Neuronal stem cell (in vitro differentiated cells): ENCODE measurements around the gene CARMIL1.
A peak's percentile ranks its signal among the peaks of the same experiment; 100 is the strongest.

Experiments used
- DNase-seq: peaks from one replicate; pipeline ENCODE4 v3.0.0-alpha.2; 2013; ENCODE audit warnings: low spot score
- H2AFZ ChIP-seq: one replicate; pipeline ENCODE4 v1.6.1; 2013; ENCODE audit warnings: mild to moderate bottlenecking, low read length, inconsistent platforms
- H2AK5ac ChIP-seq: 2 replicates; pipeline ENCODE4 v1.6.1; 2013; ENCODE audit warnings: low read depth, mild to moderate bottlenecking, inconsistent platforms, low read length, moderate library complexity, mixed read lengths
- H2BK120ac ChIP-seq: 2 replicates; pipeline ENCODE4 v1.6.1; 2013; ENCODE audit warnings: low read depth, mild to moderate bottlenecking, inconsistent platforms, low read length, moderate library complexity, mixed read lengths
- H2BK12ac ChIP-seq: one replicate; pipeline ENCODE4 v1.6.1; 2013; ENCODE audit warnings: low read length, inconsistent platforms
- H2BK15ac ChIP-seq: 2 replicates; pipeline ENCODE4 v1.6.1; 2013; ENCODE audit warnings: mild to moderate bottlenecking, low read length, inconsistent platforms, mixed read lengths
- H2BK5ac ChIP-seq: one replicate; pipeline ENCODE4 v1.6.1; 2013; ENCODE audit warnings: inconsistent platforms, mild to moderate bottlenecking, low read length, moderate library complexity
- H3K14ac ChIP-seq: one replicate; pipeline ENCODE4 v1.6.1; 2013; ENCODE audit warnings: low read length, inconsistent platforms
- H3K18ac ChIP-seq: 2 replicates; pipeline ENCODE4 v1.6.1; 2013; ENCODE audit warnings: low read length, inconsistent platforms
- H3K23ac ChIP-seq: 2 replicates; pipeline ENCODE4 v1.6.1; 2013; ENCODE audit warnings: low read depth, mild to moderate bottlenecking, mixed read lengths, low read length, inconsistent platforms; ENCODE audit not compliant: poor library complexity
- H3K27ac ChIP-seq: replicated peaks from 3 replicates; pipeline ENCODE4 v1.5.1; 2013; ENCODE audit warnings: low read length, inconsistent platforms
- H3K27me3 ChIP-seq, 3 experiments: 2 replicates each; pipeline ENCODE4 v1.6.1; 2013; ENCODE audit warnings: low read length in 3 of 3, mild to moderate bottlenecking in 2 of 3, inconsistent platforms in 1 of 3, low read depth in 1 of 3, mixed read lengths in 1 of 3, moderate library complexity in 1 of 3; ENCODE audit not compliant: control insufficient read depth in 3 of 3, insufficient read depth in 3 of 3
- H3K36me3 ChIP-seq, 2 donors: replicated peaks in 1 of 2; 2 replicates each; pipeline ENCODE4 v1.6.1; 2013; ENCODE audit warnings: low read length in 2 of 2; ENCODE audit not compliant: control insufficient read depth in 2 of 2, insufficient read depth in 2 of 2
- H3K4ac ChIP-seq: 2 replicates; pipeline ENCODE4 v1.6.1; 2013; ENCODE audit warnings: inconsistent platforms, mild to moderate bottlenecking, low read length, moderate library complexity
- H3K4me1 ChIP-seq, 2 donors: 1 replicate in 1 of 2; 2 replicates in 1 of 2; pipeline ENCODE4 v1.6.1; 2013; ENCODE audit warnings: low read length in 2 of 2, low read depth in 1 of 2; ENCODE audit not compliant: control insufficient read depth in 2 of 2, insufficient read depth in 1 of 2
- H3K4me2 ChIP-seq: one replicate; pipeline ENCODE4 v1.6.1; 2013; ENCODE audit warnings: mild to moderate bottlenecking, low read length, inconsistent platforms; ENCODE audit not compliant: insufficient read depth, poor library complexity, severe bottlenecking
- H3K4me3 ChIP-seq, 2 donors: 2 replicates each; pipeline ENCODE4 v1.5.1; 2013; ENCODE audit warnings: low read length in 2 of 2, mild to moderate bottlenecking in 2 of 2, inconsistent platforms in 1 of 2, moderate library complexity in 1 of 2
- H3K79me1 ChIP-seq: one replicate; pipeline ENCODE4 v1.6.1; 2013; ENCODE audit warnings: low read depth, mild to moderate bottlenecking, inconsistent platforms, low read length, moderate library complexity
- H3K9ac ChIP-seq: one replicate; pipeline ENCODE4 v1.6.1; 2013; ENCODE audit warnings: mild to moderate bottlenecking, low read depth, low read length, inconsistent platforms; ENCODE audit not compliant: poor library complexity
- H3K9me3 ChIP-seq, 2 donors: replicated peaks in 1 of 2; 2 replicates each; pipeline versions ENCODE3 to v1.6.1; 2013; ENCODE audit warnings: low read length in 2 of 2, mild to moderate bottlenecking in 2 of 2, inconsistent platforms in 1 of 2, low read depth in 1 of 2, mixed read lengths in 1 of 2, moderate library complexity in 1 of 2; ENCODE audit not compliant: control insufficient read depth in 2 of 2, insufficient read depth in 1 of 2
- H4K8ac ChIP-seq: one replicate; pipeline ENCODE4 v1.6.1; 2013; ENCODE audit warnings: low read depth, mild to moderate bottlenecking, inconsistent platforms, low read length, moderate library complexity
- H4K91ac ChIP-seq: one replicate; pipeline ENCODE4 v1.6.1; 2013; ENCODE audit warnings: low read length, low read depth, mild to moderate bottlenecking, inconsistent platforms; ENCODE audit not compliant: poor library complexity
- WGBS, 2 donors: extraction: QIAGEN DNeasy Blood & Tissue Kit; methylation state at CpG; one replicate each; pipeline ENCODE4 v1.1.7; 2013; ENCODE audit warnings: missing lambda C conversion rate in 2 of 2, mixed read lengths in 1 of 2; ENCODE audit not compliant: insufficient read length in 2 of 2, insufficient replicate concordance in 1 of 2; ENCODE audit errors: extremely low coverage in 2 of 2; 5-methylcytosine and 5-hydroxymethylcytosine counted together

CARMIL1 gene

DNA sequence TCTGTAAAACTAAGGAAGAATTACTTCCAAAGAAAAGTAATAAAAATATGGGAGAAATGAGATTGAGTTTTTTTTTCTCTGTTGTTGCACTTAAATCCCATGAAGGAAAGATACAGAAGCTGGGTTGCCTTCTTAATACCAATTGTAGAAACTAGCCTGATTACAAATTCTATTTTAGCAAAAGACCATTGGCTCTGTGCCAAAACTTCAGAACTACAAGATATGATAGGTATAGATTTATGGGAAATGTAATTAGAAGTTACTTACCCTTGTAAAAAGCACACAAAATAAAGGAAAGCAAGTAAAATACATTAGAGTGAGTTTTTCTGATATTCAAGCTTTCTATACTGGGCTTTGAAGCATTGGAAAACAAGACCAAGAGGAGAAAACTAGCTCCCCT is 299.4 kb downstream of the CARMIL1 start:
- Histone ChIP-seq H3K4me1 (peaks cover 0 to 32% of the 10 kb centered on the region in 2 donors), H3K18ac (no peak overlapping the region), H4K8ac (no peak overlapping the region), H2BK5ac (no peak overlapping the region), H3K27me3 (no peaks in the 10 kb centered on the region), H2BK15ac (no peak overlapping the region), H2BK12ac (no peak overlapping the region), H3K4me2 (no peak overlapping the region), H3K14ac (no peak overlapping the region), H2BK120ac (no peak overlapping the region), H3K9ac (no peak overlapping the region), H3K36me3 (no peaks in the 10 kb centered on the region), H3K4me3 (no peak overlapping the region), H3K9me3 (no peaks in the 10 kb centered on the region), H2AK5ac (no peak overlapping the region), H3K4ac (no peak overlapping the region), H3K23ac (no peak overlapping the region), H3K27ac (no peak overlapping the region), H4K91ac (no peak overlapping the region), H2AFZ (no peak overlapping the region), H3K79me1 (no peaks in the 10 kb centered on the region)
- DNase-seq = no peak

DNA sequence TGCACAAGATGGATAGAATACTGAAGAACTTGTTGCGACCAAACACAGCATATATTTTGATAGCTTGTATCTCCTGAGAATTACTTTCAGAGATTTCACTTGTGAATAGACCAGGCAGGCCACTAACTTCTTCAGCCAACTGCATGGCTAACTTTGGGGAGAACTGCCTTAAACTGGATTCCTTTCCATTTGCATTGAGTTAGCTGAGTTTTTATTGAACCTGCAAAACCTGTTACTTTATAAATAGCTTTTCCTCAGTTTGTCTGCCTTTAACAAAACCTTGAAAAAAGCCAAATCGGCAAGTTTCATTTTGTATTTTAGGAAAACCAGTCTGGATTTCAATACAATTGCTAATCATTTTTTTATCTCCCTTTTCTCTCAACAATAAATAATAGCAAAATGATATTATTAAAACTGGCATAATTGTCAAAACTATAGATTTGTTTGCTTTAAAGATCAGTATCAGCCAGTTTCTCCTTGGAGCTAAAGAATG is 300.3 kb downstream of the CARMIL1 start:
- Histone ChIP-seq H3K18ac (no peak overlapping the region), H2AFZ (peak overlapping the region; percentile 33), H3K14ac (no peak overlapping the region), H3K27me3 (no peaks in the 10 kb centered on the region), H3K4me1 (peaks cover 0 to 32% of the 10 kb centered on the region in 2 donors), H2AK5ac (no peak overlapping the region), H3K9me3 (no peaks in the 10 kb centered on the region), H4K91ac (no peak overlapping the region), H3K4me2 (no peak overlapping the region), H3K4me3 (no peak overlapping the region), H3K23ac (no peak overlapping the region), H3K4ac (no peak overlapping the region), H3K9ac (no peak overlapping the region), H2BK120ac (no peak overlapping the region), H2BK5ac (no peak overlapping the region), H2BK12ac (no peak overlapping the region), H3K36me3 (no peaks in the 10 kb centered on the region), H2BK15ac (no peak overlapping the region), H4K8ac (no peak overlapping the region), H3K79me1 (no peaks in the 10 kb centered on the region), H3K27ac (no peak overlapping the region)
- no peak for DNase-seq
- WGBS, 2 donors = no CpG with 5 or more reads among the region's 2 CpGs

DNA sequence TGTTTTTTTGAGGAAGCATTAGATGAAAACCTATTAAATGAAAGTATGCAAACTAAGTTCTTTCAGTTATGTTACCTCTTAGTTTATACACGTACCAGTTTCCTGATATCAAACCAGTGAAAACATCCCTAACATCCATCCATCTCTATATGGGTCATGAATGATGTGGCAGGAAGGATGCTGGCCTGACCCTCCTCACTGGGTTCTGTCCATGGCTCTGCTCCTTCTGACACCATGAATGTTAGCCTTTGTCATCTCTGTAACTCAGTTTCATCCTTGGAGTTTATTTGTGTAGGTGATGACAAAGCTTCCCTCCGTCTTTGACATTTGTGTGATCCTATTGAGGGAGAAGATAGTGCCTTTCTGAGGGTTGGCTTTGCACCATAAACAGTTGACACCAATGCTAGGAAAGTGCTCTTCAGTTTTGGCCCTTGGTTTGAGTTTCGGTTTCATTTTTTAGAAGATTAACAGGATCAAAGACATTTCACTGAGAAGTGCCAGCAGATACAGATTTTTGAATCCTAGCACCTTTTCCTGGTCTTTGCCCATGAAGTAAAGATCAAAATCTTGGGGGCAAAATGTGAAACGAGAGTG is 300.8 kb downstream of the CARMIL1 start:
- Histone ChIP-seq H3K23ac (no peak overlapping the region), H2BK12ac (no peak overlapping the region), H3K18ac (no peak overlapping the region), H3K4me3 (no peak overlapping the region), H2BK120ac (no peak overlapping the region), H2BK5ac (no peak overlapping the region), H2AFZ (peak overlapping the region; percentile 33), H3K4me1 (peaks cover 0 to 32% of the 10 kb centered on the region in 2 donors), H3K27ac (no peak overlapping the region), H3K14ac (no peak overlapping the region), H2BK15ac (no peak overlapping the region), H2AK5ac (no peak overlapping the region), H3K9ac (no peak overlapping the region), H3K9me3 (no peaks in the 10 kb centered on the region), H3K79me1 (no peaks in the 10 kb centered on the region), H4K8ac (no peak overlapping the region), H4K91ac (no peak overlapping the region), H3K36me3 (no peaks in the 10 kb centered on the region), H3K27me3 (no peaks in the 10 kb centered on the region), H3K4me2 (no peak overlapping the region), H3K4ac (no peak overlapping the region)
- no peak for DNase-seq
- WGBS, 2 donors = no CpG with 5 or more reads among the region's 4 CpGs

DNA sequence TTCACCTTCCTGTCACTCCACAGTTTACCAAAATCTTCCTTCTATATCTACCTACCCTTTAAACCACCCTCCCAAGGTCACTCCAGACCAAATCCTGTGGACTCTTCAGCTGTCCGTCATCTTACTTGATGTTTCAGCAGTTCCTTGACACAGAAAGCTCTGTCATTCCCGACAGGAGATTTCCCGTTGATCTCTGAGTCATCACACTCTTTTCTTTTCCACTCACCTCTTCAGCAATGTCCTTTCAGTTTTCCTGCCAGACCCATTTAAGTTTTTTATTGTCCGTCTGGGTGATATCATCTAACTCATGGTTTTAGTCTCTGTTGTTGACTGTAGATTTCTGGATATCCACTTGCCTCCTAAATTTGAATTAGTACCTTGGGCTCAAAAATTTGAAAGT is 302.9 kb downstream of the CARMIL1 start:
- no CpG with 5 or more reads among the region's 4 CpGs for WGBS, 2 donors
- Histone ChIP-seq H2BK120ac (no peak overlapping the region), H2BK15ac (no peak overlapping the region), H2AFZ (no peak overlapping the region), H3K14ac (no peak overlapping the region), H3K4me2 (no peak overlapping the region), H3K27me3 (no peaks in the 10 kb centered on the region), H3K9ac (no peak overlapping the region), H4K91ac (no peak overlapping the region), H3K27ac (no peak overlapping the region), H3K23ac (no peak overlapping the region), H3K4ac (no peak overlapping the region), H2BK5ac (no peak overlapping the region), H3K79me1 (no peaks in the 10 kb centered on the region), H4K8ac (no peak overlapping the region), H3K4me1 (peaks cover 0 to 21% of the 10 kb centered on the region in 2 donors), H3K9me3 (no peaks in the 10 kb centered on the region), H3K18ac (no peak overlapping the region), H2BK12ac (no peak overlapping the region), H2AK5ac (no peak overlapping the region), H3K4me3 (no peak overlapping the region), H3K36me3 (no peaks in the 10 kb centered on the region)
- DNase-seq = no peak
